HG02938 (cell line): ENCODE data around the gene KRTAP5-6.

Experiments
- ATAC-seq: cut with Tn5 transposase; IDR thresholded peaks from one replicate; pipeline ENCODE4 v1.9.1; 2021; ENCODE audit warnings: mild to moderate bottlenecking, moderate library complexity; ENCODE audit not compliant: unreplicated experiment

Gene KRTAP5-6

DNA sequence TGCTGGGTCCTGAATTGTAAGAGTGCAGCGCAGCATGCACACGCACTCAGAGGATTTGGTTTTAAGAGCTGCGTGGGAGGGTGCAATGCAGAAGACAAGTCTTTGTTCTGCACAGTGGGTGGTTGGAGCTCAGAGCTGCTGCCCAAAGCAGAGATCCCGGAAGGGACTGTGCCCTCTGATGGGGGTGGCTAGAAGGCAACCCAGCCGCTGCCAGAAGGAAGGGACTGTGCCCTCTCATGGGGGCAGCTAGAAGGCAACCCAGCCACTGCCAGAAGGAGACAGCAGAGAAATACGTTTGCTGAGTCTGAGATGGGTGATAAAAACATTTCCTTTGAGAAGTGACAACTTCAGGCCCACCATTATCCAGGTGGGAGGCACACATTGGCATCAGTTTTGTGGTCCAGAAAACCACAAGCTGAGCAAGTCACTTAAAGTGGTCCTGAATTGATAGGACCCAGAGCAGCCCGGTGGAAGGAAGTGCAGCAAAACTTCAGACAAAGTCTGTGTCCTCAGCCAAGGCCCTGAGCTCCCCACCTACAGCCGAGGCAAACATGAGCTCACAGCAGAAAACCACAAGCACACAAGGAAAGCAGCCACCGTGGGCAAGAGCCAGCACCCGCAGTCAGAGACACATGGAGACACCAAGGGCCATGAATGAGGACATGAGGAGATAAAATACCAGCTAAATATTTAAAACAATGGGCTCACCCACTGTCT, 4.3 kb downstream of the KRTAP5-6 start:
- no peak for ATAC-seq

GRCh38 chr11:1702506-1702905, 5.5 kb downstream of the KRTAP5-6 start:
- ATAC-seq = no peak

- no peak for ATAC-seq
Measured at GRCh38 chr11:1703146-1703545, 6.2 kb downstream of the KRTAP5-6 start.

- ATAC-seq = no peak
Measured at GRCh38 chr11:1705126-1706052, 8.4 kb downstream of the KRTAP5-6 start.

DNA sequence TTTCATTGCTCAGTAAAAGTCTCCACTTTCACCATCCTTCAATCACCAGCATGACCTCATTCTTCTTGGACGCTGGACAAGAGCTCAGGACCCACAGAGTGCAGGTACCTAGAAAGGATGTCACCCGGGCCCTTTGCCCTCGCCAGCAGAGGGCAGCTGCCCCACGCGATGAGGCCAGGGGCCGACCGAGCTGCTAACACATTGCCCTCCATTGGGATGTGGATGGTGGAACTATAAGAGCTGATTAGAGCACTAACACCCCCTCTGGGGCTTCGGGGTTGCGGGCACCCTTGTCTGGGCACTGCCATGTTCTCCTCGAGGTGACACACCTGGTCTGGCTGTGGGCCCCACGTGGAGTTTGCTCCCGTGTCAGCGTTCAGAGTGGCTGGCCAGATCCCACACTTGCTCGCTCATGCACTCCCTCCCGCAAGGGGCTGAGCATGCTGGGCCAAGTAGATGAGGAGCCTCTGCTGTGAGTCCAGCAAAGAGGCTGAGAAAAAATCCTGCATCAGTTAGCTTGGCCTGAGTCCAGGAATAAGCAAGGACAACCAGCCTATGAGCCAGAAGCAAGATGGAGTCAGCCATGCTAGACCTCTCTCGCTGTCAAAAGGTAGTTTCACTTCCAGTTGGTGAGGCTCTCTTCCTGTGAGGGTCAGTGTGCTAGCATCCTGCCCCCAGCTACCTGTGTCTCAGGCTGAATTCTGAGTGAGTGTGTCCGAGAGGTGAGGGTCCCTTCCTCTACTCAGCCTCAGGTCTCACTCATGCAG, 9.8 kb downstream of the KRTAP5-6 start:
- ATAC-seq = no peak

GRCh38 chr11:1707751-1708150, 10.8 kb downstream of the KRTAP5-6 start:
- ATAC-seq = no peak

DNA sequence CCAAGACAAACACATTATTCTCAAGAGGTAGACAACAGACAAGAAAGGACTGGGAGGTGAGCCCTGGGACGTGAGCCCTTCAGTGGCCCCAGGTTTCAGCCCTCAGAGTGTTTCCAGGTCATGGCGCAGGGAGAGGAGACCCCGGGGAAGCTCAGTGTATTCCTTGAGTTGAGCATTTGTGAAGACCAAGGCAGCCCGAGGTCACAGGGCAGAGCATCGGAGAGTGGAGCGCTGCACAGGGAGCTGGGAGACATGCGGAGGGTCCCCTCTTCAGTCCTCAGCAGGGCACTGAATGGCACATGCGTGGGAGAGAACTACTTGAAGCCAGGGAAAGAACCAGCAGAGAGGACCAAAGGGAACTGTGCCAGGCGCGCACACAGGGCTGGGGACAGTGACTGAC, 11.7 kb downstream of the KRTAP5-6 start:
- no peak for ATAC-seq

GRCh38 chr11:1714908-1715885, 18.2 kb downstream of the KRTAP5-6 start:
- ATAC-seq = no peak

DNA sequence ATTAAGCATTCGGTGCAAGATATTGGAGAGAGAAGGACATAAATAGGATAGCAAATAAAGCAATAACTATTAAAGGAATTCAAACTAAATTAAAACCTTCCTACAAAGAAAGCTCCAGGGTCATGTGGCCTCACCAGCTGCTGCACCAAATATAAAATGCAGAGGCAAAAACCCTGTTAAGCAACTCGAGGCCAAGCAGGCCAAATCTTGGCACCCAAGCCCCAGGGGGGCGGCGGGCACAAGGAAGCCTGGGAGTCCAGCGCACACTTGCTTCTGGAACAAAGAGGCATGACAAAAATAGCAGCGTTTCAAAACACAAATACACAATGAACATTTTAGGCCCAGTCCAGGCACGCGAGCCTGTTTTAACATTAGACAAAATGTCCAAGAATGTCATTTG, 20.8 kb downstream of the KRTAP5-6 start:
- no peak for ATAC-seq

DNA sequence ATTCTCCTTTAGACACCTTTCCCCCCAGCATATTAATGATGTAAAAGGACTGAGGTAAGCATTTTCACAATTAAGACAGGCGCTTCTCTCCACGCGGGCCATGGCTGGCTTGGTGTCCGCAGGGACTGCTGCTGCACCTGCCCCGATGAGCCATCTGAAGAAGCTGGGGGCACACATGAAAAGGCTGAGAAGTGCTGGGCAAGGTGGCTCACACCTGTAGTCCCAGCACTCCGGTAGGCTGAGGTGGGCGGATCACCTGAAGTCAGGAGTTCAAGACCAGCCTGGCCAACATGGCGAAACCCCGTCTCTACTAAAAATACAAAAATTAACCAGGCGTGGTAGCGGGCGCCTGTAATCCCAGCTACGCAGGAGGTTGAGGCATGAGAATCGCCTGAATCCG, 21.3 kb downstream of the KRTAP5-6 start:
- ATAC-seq = no peak

- no peak for ATAC-seq
Measured at GRCh38 chr11:1719781-1720180, 22.8 kb downstream of the KRTAP5-6 start.

GRCh38 chr11:1727096-1727690, 30.2 kb downstream of the KRTAP5-6 start:
- no peak for ATAC-seq

GRCh38 chr11:1727861-1728260, 30.9 kb downstream of the KRTAP5-6 start:
- no peak for ATAC-seq

GRCh38 chr11:1728301-1728700, 31.3 kb downstream of the KRTAP5-6 start:
- ATAC-seq = no peak

GRCh38 chr11:1728931-1729691, 32.1 kb downstream of the KRTAP5-6 start:
- ATAC-seq = no peak

- no peak for ATAC-seq
Measured at GRCh38 chr11:1729692-1730011, 32.7 kb downstream of the KRTAP5-6 start.

DNA sequence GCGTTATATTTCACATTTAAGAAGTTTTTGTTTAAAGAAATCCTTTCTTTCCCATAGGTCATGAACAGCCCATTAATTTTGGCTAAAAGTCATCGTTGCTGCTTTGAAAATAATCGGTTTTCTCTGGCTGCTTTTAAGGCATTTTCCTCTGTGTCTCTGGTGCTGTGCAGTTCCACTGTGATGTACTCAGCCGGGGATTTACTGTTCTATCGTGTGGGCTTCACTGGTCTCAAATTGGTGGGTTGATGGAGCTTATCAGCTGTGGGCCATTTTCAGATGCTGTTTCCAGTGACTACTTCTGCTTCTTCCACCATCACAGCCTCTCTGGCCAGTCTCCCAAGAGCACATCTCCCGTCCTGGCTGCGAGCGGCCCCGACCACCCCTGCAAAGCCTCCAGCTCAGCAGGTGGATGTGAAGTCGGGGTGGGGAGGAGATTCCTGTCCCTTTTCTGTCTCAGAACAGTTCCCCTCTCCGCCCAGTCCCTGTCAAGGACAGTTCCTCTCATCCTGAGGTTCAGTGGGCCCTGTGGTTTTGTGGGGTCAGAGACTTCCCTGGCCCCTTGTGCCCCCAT, 33.1 kb downstream of the KRTAP5-6 start:
- no peak for ATAC-seq

GRCh38 chr11:1731451-1732059, 34.6 kb downstream of the KRTAP5-6 start:
- ATAC-seq = no peak
